ENCODE results near the gene TIMM22. TPM values are rescaled to one million over a fixed set of nuclear protein-coding genes. Genes with fewer than 3 reads are reported as not detected.

The TIMM22 gene
- polyA plus RNA-seq, 1 donor: 13.3 TPM

DNA sequence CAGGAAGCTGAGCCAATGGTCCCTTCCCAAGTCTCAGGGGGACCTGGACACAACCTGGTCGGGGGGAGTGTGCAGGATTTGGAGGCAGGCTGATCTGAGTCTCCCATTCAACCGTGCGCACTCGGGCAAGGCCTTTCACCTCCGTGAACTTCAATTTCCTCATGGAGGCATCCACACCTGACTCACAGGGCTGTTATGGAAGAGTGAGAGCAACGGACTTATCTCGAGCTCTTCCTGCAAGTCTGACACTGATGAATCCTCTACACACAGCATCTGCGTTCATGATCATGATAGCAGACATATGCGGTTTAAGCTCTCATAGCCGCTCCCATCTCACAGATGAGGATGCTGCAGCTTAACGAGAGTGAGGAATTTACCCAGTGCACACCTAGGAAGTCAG, 21.6 kb downstream of the TIMM22 start:
- no peak for DNase-seq (ENCODE audit: low read depth)

DNA sequence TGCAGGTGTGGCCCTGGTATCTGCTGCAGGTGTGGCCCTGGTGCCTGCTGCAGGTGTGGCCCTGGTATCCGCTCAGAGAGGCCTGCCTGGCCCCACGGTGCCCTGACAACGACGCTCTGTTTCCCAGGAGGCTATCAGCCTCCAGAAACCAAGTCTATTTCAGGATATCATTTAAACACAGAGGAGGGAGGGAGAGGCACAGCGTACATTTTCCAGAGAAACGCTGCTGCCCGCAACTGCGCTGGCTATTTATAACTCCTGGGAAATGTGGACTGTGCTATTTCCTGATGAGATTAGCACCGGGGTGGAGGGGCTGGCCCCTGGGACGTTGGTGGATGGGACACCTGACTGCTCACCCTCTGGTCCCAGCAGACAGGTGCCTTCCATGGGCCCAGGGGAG, 22.5 kb downstream of the TIMM22 start:
- no peak for DNase-seq (ENCODE audit: low read depth)

DNA sequence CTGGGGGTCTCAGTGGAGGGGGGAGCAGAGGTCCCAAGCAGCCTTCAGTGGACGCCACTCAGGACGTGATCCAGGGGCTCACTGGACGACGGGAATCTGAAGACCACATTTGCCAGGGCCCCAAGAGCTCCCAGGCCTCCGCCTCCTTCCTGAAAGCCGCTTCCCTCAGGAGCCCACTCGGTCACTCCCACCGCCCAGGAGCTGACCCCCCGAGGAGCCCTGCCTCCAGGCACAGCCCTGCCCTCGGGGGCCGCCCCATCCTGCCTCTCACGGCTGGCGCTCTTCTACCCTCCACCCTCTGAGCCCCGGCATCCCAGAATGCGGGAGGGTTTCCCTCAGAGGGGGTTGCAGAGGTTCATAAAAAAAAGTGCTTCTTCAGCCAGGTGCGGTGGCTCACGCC, 24.2 kb downstream of the TIMM22 start:
- no peak for DNase-seq (ENCODE audit: low read depth)

DNA sequence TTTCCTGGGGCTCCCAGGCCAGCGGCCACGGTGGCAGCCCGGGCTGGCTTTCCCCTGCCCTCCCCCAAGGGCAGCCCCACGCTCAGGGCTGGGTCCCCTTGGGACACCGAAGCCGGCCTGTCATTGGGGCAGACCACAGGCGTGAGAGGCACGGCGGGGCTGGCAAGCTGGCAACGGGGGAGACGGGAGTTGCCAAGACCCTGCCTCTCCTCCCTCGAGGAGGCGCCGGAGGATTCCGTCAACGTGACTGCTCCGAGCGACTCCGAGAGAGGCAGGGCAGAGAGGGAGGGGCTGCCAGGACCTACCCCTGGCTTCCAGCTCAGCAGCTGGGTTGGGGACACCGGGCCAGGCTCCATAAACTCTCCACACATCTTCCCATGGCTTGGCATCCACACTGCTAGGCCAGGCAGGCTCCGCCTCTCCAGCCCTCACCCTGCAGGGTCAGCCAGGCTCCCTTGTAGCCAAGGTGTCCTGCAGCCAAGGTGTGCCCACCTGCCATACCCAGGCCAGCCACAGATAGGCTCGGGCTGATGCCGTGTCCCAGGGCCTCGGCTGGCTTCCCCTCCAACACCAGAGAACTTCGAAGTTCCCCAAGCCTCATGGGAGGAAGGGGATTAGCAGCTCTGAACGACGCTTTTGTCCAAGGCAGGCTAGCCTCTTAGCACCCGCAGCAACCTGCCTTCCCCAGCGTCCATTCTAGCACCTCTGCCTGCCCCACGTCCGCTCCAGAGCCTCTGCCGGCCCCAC, 25.5 kb downstream of the TIMM22 start:
- no peak for DNase-seq (ENCODE audit: low read depth)

DNA sequence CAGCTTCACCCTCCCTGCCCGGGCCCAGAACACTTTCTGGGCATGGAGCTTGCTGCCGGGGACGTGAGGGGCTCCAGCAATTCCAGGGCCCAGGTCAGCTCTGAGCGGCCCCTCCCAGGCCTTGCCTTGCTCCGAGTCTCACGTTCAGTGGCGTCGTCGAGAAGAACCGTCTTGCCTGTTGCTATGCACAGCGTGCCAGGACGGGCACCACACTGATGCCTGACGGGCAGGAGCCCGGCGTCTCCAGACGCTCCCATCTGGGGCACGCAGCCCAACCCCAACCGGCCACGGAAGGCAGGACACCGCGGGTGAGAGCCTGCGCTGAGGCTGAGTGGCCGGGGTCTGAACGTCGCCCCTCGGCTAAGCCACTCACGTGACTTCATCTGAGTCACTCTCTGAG, 27.1 kb downstream of the TIMM22 start:
- DNase-seq (ENCODE audit: low read depth): no peak

DNA sequence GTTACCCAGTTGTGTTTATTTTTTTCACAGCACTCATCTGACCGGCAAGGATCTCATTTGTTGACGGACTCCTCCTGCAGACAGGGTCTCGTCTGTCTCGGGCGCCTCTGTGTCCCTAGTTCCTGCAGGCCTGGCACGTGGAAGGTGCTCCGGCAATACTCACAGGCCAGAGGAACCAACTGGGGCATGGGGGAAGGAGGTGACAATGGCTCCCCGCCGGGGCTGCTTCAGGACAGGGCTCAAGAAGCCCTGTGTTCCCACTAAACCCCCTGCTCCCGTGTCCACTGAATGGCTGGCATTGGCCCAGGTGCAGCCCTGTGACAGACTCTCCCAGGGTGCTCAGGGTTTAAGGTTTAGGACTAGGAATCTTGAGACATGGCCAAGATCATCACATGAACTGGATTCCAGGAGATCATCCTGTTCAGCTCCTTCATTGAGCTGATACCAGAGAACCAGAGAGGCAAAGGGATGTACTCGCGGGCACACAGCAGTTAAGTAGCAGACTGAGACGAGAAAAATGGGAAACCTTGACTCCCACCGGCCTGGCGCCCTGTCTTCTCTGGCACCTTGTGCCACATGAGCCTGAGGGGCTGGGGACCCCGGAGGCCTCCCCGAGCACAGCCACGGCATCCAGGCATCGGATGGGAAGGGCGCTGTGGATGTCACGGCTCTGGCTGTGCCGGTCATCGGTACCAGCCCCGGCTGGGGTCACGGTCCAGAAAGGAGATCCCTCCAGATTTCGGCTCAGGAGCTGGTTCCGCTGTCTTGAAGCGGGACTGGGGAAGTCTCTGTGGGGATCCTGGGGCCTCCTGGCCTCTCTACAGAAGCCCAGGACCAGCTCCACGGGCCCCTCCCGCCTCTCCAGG, 29.0 kb downstream of the TIMM22 start:
- no peak for DNase-seq (ENCODE audit: low read depth)

DNA sequence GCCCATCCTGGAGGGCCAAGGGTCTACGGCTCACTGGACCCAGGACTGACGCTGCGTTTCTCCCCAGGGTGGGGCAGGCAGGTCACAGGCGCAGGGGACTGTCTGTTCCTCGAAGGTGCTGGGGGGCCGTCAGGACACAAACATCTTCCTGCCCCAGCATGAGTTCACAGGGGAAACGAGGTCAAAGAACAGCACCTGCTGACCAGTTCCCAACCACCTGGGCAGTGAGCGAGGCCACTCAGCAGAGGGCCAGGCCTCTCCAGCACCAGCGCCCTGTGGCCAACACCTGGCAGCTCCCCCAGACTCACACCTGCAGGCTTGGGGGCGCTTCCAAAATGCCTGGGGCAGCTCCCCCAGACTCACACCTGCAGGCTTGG, 29.7 kb downstream of the TIMM22 start:
- no peak for DNase-seq (ENCODE audit: low read depth)

DNA sequence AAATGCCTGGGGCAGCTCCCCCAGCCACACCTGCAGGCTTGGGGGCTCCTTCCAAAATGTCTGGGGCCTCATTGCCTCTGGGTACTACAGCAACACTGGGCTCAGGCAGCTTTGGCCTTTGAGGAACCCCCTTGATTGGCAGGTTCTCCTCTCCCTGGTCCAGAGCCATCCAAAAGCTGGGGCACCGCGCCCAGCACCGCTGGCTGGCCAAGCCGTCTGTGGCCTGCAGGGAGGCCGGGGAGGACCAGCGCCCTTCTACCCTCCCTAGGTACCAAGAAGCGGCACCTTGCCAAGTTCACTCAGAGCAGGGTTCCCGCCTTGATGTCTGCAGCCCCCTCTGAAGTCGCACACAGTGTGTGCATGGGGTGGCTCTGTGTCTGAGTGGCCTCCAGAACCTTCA, 30.1 kb downstream of the TIMM22 start:
- DNase-seq (ENCODE audit: low read depth): no peak

DNA sequence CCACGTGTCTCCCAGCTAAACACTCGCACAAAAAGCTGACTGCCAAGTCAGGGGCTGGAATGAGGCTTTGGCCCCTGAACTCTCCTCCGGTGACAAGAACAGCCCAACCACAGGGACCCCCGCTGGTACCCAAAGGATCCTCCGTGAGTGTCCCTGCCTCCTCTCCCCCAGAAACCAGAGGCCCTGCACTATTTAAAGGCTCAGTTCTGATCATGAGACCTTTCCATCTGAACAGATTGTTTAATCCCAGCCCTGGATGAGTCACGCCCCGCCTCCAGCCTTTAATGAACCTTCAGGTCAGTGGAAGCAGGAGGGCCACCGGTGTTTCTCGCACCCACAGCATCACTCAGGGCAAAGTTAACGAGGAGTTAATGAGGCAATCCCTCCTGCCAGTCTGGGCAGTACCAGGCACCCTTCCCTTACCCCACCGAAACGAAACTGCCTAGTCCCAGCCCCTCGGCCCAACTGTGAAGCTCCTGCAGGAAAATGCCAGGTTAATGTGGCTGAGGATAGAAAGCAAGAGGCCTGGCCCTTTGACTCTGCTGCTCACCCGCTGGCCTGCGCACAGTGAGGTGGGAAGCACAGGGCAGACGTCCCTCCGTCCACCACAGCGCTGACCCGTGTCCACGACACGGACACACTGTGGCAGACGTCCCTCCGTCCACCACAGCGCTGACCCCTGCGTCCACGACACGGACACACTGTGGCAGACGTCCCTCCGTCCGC, 32.4 kb downstream of the TIMM22 start:
- DNase-seq (ENCODE audit: low read depth): no peak

DNA sequence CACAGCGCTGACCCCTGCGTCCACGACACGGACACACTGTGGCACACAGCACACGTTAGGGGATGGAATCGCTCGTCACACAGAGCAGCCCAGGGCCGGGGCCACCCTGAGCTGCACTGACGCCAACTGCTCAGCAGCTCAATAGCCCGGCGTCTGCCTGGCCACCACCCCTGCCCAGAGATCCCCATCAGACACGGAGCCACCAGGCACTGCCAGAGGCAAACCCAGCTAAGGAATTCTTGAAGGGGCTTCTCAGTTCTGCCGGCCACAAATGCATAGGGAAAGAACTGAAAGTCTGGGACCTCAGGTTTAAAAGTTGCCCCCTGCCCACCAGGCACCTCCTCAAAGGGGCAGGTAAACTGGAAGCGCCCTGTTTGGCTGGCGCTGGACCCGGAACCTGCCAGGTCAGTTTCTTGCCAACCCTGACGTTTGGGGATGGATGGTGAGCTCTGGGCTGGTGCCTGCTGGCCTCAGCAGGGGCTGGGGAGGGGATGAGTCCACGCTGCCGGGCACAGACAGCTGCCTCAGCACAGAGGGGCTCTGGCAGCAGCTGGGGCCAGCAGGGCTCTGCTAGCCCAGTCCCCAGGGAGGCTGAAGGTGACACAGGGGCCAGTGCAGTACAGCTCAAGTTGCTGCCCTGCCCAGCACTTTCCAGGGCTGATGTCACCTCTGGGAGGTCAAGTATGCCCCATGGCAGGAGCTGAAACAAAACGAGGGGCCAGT, 33.2 kb downstream of the TIMM22 start:
- DNase-seq (ENCODE audit: low read depth): no peak

DNA sequence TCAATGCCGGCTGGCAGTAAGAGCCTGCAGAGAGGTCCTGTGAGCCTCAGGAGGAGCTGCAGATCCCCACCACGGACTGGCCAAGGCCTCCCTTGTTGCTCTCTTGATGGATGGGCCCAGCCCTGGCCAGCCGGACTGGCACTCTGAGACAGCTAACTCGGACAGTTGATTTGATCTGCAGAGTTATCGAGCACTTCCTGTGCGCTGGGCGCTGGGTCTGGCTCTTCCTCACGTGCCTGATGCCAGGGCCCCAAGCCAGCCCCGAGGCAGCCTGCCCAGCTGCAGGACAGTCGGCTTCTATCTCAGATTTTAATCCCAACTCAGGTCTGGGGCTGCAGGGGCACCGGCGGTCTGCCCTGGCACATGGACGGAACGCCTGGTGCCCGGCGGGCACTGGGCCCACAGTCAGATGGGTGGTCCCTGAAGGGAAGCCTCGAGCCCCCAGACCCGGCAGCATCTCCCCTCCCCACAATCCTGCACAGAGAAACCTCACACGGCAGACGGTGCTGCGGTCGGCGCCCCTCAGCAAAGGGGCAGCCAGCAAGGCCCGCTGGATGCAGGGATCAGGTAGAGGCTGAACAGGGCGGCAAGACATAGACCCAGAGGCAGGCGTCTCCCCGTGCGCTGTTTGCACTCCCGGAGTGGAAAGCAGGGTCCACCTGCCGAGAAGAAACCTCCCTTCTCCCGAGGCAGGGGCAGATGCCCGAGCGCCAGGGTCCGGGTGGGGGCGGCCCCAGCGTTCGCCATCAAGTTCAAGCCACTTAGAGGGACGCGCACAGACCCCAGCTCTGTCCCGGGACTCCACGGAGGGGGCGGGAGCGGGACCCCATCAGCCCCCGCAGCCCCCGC, 34.0 kb downstream of the TIMM22 start:
- no peak for DNase-seq (ENCODE audit: low read depth)

DNA sequence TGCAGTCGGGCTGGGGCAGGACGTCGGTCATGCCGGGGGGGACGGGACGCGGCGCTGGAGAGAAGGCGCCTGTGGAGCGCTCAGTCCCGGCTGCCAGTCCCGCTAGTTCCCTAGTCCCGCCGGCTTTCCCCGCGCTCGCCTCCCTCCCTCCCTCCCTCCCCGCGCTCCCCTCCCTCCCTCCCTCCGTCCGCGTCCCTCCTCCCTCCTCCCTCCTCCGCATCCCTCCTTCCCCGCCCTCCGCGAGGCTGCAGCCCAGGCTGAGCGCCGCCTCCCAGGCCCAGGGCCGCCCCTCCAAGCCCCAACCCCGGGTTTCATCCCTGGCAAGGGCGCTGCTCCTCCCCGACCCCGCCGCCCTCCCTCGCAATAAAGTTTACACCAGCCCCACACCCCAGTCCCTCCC, 34.8 kb downstream of the TIMM22 start:
- DNase-seq (ENCODE audit: low read depth): no peak

DNA sequence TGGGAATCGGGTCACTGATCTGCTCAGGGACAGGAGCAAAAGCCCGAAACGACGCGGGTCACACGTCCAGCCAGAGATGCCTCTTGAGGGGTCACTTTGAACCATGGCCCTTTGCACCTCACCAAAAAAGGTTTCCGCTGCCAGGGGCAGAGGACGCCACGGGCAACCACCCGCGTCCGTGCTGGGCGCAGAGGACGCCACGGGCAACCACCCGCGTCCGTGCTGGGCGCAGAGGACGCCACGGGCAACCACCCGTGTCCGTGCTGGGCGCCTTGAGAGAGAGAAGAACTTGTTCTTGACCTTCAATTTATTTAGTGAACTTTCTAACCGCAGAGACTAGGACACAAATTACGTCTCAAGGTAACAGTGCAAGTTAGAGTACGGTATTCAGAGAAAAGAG, 35.5 kb downstream of the TIMM22 start:
- DNase-seq (ENCODE audit: low read depth): no peak

DNA sequence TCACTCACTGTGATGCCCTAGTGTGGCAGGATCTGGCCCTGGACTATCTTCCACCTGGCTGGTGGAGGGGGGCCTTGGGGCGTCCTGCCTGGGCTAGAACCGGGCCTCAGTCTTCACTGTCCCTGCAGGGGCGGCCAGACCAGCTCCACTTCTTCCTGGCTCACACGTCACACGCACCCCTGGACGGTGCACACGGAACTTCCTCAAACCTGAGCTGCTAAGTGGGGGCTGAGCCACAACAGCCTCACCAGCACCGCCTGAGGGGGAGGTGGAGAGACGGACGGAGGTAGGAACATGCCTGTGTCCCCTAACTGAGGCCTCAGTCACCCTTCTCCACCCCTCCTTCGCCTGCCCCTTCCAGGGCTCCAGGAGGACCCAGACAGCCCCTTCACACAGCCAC, 36.6 kb downstream of the TIMM22 start:
- DNase-seq (ENCODE audit: low read depth): no peak

DNA sequence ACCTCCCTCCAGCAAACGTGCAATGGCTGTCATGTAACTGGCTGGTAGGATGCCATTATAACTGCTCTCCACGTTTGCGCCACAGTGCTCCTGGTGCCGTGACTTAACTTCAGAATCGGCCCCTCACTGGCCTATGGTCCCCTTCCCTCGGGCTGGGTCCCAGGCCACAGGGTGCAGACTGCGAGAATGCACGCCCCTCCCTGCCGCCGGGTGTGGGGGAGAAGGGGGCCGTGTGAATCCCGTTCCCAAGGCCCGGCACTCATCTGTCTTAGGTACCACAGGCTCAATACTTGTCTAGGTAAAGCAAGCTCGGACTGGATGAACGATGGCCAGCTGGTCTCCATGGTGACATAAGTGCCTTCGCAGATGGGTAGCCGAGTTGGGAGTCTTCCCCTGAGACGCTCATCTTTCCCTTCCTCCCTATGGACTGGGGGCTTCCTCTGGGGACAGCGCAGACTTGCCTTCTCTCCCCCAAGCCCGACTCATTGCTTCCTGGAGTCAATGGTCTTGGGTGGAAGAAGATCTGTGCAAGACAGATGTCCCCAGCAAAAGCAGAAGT, 37.8 kb downstream of the TIMM22 start:
- no peak for DNase-seq (ENCODE audit: low read depth)

DNA sequence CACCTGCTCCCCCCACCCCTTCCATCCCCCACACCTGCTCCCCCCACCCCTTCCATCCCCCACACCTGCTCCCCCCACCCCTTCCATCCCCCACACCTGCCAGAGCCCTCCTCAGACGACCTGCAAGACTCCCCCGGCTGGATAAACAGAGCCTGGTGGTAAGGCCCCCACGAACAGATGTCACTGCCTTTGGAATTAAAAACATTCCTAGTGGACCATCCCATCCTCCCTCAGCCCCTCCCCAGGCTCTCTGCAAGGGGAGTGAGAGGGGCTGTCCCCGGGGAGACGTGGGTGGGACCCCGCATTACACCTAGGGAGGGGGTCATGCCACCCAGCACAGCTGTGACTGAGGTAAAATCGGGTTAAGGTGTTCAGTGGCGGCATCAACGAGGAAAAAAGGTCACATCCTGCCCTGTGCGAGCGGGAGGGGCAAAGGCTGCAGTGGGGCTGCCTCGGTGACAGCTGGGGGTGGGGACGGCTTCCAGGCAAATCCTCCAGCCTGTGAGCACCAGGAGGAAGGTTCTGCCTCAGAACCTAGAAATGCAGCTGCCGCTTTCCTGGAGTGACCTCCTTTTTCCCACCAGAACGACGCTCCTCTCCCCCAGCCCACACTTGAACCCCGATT, 38.7 kb downstream of the TIMM22 start:
- no peak for DNase-seq (ENCODE audit: low read depth)

DNA sequence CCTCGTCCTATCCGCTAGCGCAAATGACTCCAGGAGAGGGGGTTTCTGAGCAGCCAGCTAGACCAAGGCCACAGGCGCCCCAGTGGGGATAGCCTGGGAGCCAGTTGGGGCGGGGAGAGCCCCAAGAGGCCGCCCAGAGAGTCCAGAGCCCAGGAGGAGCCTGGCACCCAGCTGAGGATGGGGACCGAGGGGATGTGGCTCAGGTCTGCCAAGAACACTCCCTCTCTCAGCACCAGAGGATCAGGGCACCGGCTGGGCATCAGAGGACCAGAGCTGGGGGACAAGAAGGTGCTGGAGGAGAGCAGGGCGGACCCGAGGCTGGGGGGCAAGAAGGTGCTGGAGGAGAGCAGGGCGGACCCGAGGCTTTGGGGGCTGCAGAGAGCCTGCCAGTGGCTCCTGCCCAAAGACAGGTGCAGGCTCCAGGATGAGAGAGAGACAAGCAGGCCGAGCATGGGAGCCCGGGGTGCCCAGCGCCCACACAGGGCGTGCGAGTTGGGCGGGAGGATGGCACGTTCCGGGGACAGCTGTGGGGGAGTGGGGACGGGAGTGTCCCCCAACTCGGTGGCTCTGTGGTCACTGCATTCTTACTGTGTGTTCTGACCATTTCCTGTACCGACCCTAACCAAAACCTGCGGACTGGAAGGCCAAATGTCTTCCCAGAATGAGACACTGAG, 39.4 kb downstream of the TIMM22 start:
- DNase-seq (ENCODE audit: low read depth): no peak

DNA sequence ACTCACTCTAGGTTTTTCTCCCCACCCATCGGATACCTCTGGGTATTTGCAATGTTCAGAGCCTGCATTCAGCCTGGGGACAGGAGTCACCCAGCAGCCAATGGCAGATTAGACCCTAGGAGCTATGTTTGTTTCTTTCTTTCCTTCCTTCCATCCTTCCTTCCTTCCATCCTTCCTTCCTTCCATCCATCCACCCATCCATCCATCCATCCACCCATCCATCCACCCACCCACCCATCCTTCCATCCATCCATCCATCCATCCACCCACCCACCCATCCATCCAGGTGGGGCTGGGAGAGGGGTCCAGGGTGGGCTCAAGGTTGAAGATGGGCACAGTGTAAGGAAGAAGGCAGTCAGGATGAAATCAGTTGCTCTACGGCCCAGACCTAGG, 39.9 kb downstream of the TIMM22 start:
- no peak for DNase-seq (ENCODE audit: low read depth)

DNA sequence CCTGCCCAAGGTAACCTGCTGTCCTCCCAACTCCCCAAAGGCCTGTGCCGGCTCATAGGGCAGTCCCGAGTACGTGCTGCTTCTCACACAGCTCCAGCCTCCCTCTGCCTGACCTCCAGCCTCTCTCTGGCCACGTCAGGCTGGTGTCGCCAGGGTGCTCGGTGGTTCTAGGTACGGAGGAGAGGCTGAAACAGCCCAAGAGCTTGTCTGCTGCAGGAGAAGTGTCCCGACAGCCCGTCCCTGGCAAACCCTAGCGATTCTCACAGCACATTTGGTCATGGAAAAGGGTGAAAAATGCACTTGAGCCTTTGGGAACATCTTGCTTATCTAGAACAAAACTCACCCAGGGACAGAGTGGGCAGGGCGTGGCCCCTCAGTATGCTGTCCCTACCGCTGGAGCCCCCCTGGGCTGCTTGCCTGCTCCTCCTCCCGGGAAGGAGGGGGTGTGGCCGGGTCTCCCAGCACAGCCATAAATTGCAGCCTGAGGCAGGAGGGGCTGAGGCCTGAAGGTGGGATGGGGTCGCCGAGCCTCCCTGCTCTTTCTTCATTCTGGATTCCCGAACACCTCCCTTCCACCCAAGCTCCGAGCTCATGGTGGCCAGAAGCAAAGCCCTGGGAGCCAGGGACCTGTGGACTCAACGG, 40.4 kb downstream of the TIMM22 start:
- no peak for DNase-seq (ENCODE audit: low read depth)
